T1000 (cell line): ENCODE measurements around the gene AHNAK2.
"Not testable (repeated sequence)": the region's sequence is repeated elsewhere in the genome, so short reads cannot be mapped to it uniquely, and the experiment has no call there.

Source experiments
- DNase-seq: peaks from one replicate; lab custom pipeline; 2025; ENCODE audit warnings: mixed read lengths; lab: John Stamatoyannopoulos, UW

Gene AHNAK2

DNA sequence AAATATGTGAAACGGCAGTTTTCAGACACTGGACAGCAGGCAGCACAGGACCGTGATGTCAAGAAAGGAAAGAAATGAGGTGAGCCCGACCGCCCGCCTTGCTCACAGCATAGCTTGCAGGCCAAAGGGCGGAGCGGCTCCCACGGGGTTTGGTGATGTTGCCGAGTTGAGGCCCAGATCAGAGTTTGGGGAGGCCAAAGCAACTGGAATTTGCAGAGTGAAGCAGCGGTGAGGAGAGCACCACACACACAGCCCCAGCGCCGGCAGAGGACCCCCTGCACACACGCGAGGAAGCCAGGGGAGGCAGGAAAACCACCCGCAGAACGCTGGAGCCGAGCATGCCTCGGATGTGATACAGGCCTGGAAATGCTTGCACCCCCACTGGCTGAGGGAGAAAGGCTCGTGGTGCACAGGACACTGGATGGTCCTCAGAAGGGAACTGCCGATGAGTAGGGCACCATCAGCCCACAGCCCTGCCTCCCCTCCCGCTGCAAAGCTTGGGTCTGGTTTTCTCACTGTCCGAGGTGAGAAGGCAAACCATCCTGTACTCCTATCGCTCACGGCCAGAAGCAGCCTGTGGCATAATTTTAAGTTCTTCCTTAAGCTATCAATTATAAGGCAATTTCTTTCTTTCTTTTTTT lies 79.2 kb downstream of the AHNAK2 start:
- DNase-seq: no peak

- DNase-seq: no peak
These were observed 80.0 kb downstream of the AHNAK2 start for GRCh38 chr14:104898195-104898558.

- no peak for DNase-seq
These were observed 80.6 kb downstream of the AHNAK2 start for GRCh38 chr14:104897330-104898194.

DNA sequence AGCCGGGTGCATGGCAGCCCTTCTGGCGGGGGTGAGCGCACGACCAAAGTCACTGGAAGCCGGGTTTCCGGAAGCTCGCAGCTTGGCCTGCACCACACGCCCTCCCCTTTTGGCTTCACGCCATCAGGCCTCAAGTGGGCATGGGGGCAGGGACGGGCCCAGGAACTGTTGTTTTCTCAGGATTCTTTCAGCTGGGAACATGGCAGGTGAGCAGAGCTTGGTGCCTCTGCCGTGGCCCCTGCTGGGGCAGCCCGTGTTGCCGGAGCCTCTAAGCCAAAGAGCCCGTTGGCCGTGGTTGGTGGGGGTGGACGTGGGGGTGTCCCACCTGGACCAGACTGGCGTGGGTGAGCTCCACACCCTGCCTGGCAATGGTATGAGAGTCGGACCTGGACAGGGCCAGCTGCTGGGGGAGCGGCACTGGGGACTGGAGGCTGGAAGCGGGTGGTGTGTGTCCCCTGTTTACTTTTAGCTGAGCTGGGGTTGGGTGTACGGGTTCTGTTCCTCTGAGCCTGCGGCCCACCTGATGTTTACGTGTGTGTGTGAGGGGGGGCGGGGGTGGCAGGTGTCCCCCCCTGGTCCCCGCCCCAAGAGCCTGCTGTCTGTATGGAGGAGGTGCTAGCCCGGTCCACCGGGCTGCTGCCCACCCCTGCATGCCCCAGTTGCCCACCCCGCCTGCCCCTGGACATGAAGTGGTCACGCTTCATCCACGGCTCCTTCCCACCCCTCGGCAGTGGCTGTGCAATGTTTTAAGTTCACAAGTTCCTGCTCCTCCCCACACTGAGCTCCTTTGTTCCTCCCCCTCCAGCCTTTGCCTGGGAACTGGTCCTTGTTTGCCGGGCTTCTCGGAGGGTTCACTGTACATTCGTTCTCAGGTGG lies 82.2 kb downstream of the AHNAK2 start:
- no peak for DNase-seq

DNA sequence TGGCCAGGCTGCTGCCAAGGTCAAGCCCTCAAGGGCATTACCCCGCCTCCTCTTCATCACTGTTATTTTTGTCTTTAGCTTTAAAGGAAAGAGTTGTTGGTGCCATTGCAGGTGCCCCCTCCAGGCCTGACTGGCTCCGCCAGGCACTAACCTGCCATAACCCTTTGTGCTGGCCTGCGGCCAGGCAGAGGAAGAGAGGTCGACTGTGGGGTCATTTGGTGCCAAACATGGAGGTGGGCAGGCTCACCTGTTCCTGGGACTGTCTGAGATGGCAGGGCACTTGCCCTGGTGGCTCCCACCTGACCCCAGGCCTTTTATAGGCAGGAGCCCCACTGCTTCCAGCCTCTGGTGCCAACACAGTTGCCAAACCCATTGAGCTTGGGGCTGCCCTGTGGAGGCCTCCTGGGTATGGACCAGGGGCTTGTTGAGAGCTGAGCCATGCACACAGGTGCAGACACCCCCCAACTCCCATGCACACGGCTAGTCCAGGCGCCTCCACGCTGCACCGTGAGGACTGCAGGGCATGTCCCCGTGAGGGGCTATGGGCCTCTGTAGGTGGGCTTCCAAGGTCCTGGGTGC lies 82.9 kb downstream of the AHNAK2 start:
- DNase-seq: no peak

DNA sequence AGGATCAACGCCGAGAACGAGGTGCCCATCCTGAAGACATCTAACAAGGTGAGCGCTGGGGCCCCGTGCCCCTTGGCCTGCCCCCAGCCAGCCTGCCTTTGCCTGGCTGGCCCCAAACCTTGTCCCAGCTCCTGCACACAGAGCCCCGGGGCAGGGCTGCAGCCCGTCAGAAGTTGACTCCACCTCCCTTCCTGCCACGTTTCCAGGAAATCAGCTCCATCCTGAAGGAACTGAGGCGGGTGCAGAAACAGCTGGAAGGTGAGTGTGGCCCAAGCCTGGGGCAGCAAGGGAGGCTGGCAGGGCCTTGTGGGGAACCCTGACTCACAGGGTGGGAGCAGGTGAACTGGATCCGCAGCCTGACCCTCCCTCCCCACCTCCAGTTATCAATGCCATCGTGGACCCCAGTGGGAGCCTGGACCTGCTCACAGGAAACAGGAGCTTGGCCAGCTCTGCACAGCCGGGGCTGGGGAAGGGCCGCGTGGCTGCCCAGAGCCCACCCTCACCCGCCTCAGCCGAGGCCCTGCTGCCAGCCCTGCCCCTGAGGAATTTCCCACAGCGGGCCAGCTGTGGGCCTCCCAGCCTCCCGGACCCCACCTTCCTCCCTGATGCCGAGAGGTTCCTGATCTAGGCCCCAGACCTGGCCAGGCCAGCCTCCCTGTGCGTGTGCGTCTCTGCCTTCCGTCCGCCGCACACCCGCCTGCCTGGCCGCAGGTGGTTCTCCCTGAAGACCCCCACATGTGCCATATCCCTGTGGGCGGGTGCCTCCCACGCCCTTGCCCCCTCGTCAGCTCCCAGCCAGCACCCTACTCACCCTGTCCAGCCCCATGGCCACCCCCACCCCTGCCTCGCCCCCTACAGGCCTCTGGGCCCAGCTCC lies 83.6 kb downstream of the AHNAK2 start:
- DNase-seq: no peak

DNA sequence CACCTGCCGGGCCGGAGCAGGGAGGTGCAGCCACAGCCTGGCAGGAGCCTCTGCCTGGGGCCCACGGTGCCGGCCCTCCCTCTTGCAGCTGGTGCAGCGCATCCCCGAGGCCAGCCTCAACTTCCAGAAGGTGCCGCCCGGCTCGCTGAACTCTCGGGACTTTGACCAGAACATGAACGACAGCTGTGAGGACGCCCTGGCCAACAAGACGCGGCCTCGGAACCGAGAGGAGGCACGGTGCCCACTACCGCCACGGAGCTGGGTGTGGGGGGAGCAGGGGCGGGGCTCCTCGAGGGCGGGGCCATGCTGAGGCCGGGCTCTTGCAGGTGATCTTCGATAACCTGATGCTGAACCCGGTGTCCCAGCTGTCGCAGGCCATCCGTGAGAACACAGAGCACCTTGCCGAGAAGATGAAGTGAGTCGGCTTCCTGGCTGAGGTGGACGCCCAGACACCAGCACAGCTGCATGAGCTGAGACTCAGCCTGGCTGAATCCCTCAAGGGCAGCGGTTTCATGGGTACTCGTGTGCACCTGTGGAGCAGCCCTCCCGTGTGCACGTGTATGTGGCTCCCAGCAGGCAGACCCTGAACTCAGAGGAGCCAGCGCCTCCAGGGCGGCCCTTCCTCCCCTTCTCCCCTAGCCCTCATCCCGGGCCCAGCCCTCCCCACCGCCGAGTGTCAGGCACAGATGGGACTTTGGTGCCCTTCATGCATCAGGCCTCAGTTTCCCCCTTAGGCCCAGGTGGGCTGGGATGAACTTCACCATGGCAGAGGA lies 84.6 kb downstream of the AHNAK2 start:
- no peak for DNase-seq

DNA sequence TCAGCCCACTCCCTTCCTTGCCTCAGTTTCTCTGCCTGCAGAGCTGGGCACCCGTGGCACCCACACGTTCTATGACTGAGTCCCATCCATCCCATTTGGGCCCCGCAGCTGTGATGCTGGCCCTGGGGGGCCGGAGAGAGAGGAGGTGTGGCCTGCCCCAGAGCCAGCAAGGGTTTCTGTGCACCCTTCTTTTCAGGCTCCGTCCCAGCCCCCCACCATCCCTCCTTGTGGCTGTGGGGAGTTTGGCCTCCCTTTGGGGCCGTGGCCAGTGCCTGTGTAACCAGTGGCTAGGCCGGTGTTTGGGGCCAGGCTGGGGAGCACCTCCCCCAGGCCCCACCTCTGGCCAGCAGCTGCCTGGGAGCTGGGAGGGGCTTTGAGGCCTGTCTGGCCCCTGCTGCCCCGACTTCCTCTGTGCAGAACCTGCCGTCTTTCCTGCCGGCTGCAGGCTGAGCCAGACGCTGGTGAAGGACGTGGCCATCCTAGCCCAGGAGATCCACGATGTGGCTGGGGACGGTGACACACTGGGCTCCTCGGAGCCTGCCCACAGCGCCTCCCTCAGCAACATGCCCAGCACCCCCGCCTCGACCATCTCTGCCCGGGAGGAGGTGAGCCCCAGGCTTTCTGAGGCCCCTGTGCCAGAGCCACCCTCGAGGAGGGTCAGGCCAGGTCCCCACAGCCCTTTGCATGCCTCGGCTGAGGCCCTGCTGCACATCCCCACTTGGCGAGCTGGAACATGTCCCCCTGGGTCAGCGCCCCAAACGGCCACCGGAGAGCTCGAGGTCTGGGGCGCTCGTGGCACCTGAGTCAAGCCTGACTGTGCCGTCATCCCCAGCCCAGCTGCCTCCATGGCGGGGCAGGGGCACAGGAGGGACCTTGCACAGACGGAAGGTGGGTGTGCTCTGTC lies 85.4 kb downstream of the AHNAK2 start:
- DNase-seq: no peak

- DNase-seq: no peak
These were observed 86.3 kb downstream of the AHNAK2 start for GRCh38 chr14:104891664-104892530.

GRCh38 chr14:104891121-104891551 lies 87.0 kb downstream of the AHNAK2 start:
- no peak for DNase-seq

DNA sequence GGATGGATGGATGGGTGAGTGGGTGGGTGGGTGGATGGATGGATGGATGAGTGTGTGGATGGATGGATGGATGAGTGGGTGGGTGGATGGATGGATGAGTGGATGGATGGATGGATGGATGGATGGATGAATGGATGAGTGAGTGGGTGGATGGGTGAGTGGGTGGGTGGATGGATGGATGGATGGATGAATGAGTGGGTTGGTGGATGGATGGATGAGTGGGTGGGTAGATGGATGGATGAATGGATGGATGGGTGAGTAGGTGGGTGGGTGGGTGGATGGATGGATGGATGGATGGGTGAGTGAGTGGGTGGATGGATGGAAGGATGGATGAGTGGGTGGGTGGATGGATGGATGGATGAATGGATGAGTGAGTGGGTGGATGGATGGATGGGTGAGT lies 87.9 kb downstream of the AHNAK2 start:
- DNase-seq: not testable (repeated sequence)

DNA sequence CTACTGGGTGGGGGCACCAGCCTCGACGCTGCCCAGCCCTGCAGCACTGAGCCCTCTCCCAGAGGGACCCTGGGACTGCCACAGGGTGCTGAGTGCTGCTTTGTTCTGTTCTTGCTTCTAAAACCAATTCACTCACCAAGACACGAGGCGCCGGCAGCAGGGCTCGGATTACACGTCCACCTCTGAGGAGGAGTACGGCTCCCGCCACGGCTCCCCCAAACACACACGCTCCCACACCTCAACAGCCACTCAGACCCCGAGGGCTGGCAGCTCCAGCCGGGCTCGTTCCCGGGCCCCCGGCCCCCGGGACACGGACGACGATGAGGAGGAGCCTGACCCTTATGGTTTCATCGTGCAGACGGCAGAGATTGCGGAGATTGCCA lies 88.8 kb downstream of the AHNAK2 start:
- no peak for DNase-seq

GRCh38 chr14:104888489-104889374 lies 89.4 kb downstream of the AHNAK2 start:
- no peak for DNase-seq

- no peak for DNase-seq
These were observed 90.3 kb downstream of the AHNAK2 start for GRCh38 chr14:104887623-104888488.
